ENCODE data around the gene NLRP1.

- TF ChIP-seq RAD21 (IDR thresholded peaks at IDR 0.05), result no peak
- no peak for TF ChIP-seq CTCF (IDR thresholded peaks at IDR 0.05; ENCODE audit: low read depth, low read length, missing input control)
- no peak for TF ChIP-seq REST (IDR thresholded peaks at IDR 0.05)
- no peak for TF ChIP-seq SP1 (IDR thresholded peaks at IDR 0.05)
- TF ChIP-seq ATF3 (IDR thresholded peaks at IDR 0.05), result no peak
- TF ChIP-seq GABPA (IDR thresholded peaks at IDR 0.05 in 1 of 2, conservative IDR thresholded peaks at IDR 0.05 in 1 of 2), result no peak
- no peak for TF ChIP-seq JUND (IDR thresholded peaks at IDR 0.05)
- TF ChIP-seq TAF1 (conservative IDR thresholded peaks at IDR 0.05), result no peak
- no peak for TF ChIP-seq ZBTB33 (IDR thresholded peaks at IDR 0.05)
- no peak for TF ChIP-seq YY1 (IDR thresholded peaks at IDR 0.05)
- no peak for TF ChIP-seq EGR1 (IDR thresholded peaks at IDR 0.05; ENCODE audit: low read depth in 2 of 2)
Observed at GRCh38 chr17:5563456-5563855, 20.9 kb downstream of the NLRP1 start.

All from liver (tissue), 3 donors.